Non-pigmented ciliary epithelial cell (primary cell): ENCODE data around the gene PDE9A.

Experiments
- DNase-seq: peaks from one replicate; pipeline ENCODE4 v3.0.0-alpha.2; 2010; ENCODE audit warnings: low read depth

The PDE9A gene

DNA sequence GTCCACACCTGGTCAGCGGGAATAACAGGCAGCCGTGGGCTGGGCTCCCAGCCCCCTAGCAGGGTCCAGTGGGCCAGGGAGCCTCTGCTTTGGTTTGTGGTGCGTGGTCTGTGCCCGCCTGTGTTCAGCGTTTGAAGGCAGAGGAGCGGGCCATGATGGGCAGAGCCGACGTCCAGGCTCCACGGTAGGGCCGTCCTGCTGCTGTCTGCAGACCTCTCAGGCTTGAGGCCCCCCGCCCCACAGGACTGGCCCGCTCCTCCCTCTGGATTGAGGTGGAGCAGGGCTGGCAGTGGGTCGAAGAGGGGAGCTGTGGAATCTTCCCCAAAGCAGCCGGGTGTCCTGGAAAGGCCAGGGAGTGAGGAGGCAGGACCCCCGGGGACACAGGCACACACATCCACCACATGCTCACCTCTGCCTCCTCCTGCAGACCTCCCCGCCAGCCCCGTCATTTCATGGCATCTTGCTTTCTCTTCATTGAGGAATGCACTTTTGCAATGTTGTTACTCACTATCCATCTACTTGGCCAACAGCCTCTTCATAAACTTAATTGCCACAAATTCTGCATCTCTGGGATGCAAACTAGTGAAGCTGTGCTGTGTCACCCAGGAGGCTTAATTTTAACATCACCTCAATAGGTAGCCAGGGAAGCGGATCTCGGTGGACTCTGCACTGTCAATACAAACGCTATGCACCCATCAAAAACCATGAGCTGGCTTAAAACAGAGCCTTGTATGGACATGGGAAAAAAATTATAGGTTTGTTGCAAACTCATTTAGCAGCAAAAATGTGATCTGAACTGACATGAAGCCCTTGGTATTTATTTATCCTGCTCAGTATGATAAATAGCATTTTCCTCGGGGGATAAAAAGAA lies 85.9 kb downstream of the PDE9A start:
- no peak for DNase-seq

GRCh38 chr21:42740405-42740909 lies 87.0 kb downstream of the PDE9A start:
- no peak for DNase-seq

DNA sequence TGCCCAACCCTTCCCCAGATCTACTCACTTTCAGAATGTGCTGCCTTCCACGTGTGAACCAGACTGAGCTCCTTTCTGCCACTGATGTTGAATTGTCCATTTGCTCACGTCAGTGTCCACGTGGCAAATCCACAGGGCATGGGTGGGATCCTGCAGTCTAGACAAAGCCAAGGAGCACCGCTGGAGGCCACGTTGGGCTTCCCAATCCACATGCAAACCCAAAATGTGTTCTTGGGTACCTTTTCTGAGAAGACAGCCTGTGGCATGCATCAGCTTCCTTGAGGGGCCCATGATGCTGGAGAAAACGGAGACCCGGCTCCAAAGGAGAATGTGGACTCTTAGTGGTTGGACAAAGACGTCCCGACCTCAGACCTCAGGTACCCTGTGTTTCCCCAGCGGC lies 87.6 kb downstream of the PDE9A start:
- DNase-seq, result no peak

DNA sequence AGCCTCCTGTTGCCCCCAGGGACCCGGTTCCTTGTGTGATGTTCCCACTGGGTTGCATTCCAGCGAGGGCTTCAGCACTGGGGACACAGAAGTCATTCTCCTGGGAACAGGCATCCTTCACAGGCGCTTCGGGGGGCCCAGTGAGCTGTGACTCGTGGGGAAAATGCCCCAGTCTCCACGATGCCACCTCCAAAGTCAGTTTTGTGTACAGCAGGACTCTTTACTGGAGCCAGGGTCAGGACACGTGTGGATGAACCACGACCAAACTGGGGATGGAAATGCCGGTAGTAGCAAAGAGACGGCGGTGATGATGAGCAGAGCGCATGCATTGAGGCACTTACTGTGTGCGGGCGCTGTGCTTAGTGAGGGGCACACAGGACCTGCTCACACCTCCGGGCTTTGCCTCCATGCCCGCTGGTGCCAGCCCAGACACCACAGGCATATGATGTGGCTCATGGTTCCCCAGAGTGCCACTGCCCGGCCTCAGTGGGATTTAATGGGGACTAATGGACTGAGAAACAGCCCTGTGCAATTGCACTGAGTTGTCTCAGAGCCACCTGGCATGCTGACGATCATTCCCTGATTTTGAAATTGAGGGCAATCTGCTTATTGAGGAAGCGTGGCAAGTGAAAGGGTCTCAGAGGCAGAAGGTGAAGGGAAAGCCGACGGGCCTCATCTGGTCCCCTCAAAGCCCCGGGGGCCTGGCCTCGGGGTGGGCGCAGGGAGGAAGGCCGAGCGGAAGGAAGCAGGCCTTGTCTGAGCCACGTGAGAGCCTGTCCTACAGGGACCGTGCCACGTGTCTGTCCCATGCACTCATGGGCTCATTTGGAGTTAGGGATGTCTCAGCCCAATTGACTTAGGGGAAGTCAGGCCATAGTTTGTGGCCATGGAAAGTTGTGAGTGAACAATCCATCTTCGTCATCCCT lies 91.4 kb downstream of the PDE9A start:
- DNase-seq, result no peak

DNA sequence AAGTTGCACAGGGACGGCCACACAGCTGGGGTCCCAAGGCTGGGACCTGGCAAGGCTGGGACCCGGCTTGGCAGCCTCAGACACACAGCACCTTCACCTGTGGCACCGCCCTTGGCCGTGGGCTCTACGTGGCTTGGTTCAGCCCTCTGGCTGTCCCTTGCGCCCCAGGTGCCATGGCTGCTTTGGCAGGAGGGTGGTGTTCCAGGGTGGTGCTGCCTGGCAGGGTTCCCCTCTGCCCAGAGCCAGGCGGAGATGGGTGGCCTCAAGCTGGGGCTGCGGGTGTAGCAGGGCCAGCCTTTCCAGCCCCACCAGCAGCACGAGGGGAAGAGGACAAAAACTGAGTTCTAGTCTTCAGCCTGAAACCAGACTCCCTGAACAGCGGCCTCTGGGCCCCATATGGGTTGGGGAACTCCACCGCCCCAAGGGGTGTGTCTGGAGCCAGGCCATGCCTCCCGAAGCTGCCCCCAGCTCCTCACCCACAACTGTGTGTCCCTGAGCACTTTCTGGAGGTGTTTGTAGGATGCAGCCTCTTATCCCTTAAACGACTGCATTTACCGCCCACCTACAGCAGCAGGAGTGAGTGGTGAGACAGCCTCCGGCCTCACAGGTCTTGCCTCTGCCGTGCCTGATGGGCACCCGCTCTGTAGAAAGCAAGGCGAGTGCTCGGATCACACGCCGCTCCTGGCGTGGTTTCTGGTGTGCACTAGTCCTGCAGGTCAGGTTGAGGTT lies 92.3 kb downstream of the PDE9A start:
- no peak for DNase-seq

GRCh38 chr21:42746240-42746592 lies 92.8 kb downstream of the PDE9A start:
- DNase-seq, result no peak

DNA sequence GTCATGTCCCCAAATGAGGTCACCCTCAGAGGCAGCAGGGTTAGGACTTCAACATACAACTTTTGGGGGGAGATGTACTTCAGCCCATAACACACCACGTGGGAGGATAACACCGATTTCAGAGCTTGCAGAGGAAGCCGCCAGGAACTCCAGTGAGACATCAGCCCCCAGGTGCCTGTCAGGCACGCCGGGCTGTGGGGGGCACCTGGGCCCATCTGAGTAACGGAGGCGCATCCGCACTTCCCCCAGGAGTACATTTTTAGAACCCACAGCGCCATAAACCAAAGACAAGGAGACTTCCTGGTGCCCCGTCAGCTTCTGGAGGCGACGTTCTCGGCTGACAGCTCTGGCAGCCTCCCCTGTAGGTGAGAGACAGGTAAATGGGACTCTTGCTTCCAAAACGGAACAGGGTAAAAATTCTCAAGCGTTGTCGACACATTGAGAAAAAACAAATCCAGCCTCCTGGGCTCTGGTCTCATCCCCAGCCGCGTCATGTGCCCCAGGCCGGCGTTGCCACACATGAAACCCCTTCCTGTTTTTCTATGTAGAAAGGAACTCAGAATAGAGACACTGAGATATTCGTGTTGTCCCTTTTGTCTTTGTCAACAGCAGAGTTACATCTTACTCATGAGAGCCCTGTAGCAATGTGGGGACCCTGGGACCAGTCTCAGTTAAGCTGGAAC lies 93.3 kb downstream of the PDE9A start:
- no peak for DNase-seq

GRCh38 chr21:42747276-42747701 lies 93.9 kb downstream of the PDE9A start:
- DNase-seq, result no peak

DNA sequence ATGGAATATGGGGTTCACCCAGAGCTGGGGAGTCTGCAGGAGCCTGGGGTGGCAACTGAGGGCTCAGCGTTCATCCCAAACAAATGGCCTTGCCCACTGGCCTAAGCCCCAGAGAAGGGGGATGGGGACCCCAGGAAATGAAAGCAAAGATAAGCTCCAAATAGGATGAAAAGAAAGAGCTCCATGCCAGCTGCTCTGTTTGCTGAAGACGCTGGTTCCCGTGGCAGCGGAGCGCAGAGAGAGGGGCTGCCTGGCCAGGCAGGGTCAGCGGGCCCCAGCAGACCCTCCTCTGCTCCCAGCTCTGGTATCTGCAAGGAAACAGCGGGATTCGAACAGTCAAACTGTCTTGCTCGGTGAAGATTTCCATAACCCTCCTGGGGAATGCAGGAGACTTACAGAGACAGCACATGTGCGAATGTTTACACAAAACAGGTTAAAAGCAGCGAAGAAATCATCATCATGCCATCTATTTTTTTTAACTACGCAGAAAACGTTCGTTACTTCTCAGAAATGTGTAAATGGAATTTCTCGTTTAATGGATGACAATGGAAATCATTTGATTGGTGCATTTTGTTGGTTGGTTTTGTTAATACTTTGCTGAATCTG lies 94.4 kb downstream of the PDE9A start:
- no peak for DNase-seq

DNA sequence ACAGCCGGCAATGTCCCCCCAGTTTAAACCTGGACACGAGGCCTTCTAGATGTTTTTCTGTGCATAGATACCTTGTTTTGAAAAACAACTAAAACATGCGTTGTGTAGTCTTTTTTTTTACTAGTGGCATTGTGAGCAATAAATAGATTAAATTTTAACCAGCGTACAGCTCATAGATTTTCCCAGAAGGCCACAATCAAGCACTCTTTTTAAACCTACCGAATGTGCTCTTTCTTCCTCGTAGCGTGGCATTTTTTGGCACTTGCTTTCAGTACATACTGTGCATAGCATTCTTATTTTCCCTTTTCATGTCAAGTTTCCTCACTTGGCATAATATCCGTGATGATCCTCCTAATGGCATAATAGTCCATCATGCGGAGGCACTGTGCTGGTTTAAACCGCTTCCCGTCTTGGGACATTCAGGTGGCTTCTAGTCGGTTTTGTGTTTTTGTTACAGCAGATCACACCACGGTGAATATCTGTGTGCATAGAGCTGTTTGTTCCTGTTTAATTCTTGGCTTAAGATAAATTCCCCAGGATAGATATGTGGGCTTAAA lies 95.3 kb downstream of the PDE9A start:
- DNase-seq, result no peak

DNA sequence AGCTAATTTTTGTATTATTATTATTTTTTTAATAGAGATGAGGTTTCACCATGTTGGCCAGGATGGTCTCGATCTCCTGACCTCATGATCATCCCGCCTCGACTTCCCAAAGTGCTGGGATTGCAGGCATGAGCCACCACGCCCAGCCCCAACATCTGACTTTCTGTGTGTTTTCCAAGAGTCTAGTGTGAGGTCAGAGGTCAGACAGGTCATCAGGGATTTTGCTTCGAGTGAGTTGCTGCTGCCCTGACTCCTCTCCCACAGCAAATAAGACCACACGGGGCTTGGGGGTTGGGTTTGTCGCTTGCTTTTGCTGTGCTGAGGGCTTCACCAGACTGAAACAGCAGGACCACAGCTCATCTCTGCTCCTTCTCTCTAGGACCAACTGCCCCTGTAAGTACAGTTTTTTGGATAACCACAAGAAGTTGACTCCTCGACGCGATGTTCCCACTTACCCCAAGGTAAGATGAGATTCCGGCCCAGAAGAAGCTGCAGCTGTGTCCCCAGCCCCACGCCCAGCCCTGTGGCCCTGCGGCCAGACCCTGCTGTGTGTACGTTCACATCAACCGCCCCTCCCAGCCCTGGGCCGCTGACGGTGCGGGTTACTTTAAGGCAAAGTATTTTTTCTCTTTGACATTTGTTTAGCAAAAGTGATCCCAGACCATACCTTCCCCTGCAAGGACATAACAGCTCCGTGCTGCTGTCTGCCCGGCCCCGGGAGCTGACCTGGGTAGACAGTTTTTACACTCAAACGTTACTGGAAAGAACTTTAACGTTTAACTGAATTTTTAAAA lies 97.5 kb downstream of the PDE9A start:
- DNase-seq, result no peak

DNA sequence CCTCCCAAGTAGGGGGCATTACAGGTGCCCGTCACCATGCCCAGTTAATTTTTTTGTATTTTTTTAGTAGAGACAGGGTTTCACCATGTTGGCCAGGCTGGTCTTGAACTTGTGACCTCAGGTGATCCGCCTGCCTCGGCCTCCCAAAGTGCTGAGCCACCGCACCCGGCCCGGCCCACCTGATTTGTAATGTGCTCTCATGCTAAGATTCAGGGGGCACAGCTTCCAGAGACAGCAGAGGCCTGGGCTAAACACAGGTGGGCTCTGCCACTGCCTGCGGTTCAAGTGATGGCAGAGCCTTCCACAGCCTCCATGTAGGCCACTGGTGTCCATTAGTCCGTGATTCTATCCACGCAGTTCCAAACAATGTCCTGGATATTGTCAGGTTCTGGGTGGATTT lies 98.4 kb downstream of the PDE9A start:
- no peak for DNase-seq

GRCh38 chr21:42753804-42754203 lies 100.4 kb downstream of the PDE9A start:
- no peak for DNase-seq

- no peak for DNase-seq
These were observed 101.0 kb downstream of the PDE9A start for GRCh38 chr21:42754270-42754933.

DNA sequence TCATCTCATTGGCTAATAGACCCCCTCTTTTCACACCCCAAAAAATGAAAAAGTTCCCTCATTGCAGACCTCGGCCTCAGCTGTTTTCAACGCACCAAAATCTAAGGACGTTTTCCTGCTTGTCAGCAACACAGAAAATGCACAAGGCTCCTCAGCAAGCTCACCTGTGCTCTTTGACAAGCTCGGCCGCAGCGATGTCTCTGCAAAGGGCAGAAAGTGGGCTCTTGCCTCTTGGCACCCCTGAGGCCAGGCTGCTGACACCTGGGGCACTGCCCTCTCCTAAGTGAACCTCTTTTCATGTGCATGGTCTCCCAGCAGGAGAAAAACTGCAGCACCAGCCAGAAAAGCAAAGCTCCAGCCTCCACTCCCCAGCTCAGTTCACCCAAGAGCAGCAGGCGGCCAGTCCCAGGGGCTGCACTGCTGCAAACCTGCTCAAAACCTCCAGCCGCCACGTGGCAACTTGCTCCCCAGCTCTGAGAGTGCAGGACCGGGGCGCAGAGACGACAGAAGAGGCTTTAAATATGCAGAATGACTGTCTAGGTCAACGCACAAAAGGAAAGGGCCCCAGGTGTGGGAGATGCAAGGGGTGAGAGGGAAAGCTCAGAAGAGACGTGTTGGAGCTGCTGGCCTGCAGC lies 101.7 kb downstream of the PDE9A start:
- DNase-seq, result no peak

- no peak for DNase-seq
These were observed 102.6 kb downstream of the PDE9A start for GRCh38 chr21:42755766-42756579.

DNA sequence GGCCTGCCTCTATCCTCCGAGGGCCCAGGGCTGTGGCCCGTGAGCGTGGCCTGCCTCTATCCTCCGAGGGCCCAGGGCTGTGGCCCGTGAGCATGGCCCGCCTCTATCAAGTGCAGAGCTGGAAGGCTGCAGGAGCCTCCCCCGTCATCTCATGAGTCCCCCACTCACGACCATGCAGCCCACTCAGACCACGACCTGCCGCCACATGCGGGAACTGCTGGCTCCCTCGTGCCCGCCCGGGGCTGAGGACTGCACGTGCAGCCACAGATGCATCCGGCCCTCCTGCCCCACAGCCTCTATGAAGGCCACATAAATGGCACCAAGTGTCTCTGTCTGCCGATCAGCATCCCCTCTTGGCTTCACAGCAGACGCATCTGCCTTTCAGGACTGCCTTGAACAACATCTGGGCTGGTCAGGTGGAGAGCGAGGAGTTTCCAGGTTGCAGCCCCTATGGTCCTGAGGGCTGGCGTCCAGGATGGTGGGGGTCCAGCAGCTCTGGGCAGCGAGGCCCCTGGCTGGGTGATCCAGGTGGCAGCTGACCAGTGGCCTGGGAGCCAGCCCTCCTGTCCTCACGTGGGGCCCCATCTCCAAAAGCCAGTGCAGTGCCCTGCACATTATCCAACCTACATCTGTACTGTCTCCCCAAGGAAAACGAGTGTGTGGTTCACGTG lies 103.3 kb downstream of the PDE9A start:
- DNase-seq, result no peak

DNA sequence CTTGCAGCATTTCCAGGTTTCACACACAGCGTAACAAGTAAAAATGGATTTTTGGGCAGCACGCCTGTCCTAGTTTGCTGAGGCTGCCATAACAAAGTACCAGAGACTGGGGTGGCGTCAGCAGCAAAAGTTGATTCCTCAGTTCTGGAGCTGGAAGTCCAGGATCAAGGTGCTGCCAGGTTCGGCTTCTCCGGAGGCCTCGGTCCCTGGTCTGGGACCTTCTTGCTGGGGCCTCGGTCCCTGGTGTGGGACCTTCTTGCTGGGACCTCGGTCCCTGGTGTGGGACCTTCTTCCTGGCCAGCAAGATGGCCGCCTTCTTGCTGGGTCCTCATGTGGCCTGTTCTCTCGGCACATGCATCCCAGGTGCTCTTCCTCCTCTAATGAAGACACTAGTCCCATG lies 104.0 kb downstream of the PDE9A start:
- no peak for DNase-seq
